Measurements from ENCODE around the gene RAPGEF2. TPM values are rescaled to one million over a fixed set of nuclear protein-coding genes. Genes with fewer than 3 reads are reported as not detected.

RAPGEF2 gene
- total RNA-seq, 1 donor from 2014 or later = 56.4 TPM

GRCh38 chr4:159131564-159131963, 28.7 kb downstream of the RAPGEF2 start:
- no peak for DNase-seq (ENCODE audit: low spot score)

GRCh38 chr4:159134429-159134828, 31.6 kb downstream of the RAPGEF2 start:
- DNase-seq (ENCODE audit: low spot score) = no peak

GRCh38 chr4:159137176-159137575, 34.3 kb downstream of the RAPGEF2 start:
- no peak for DNase-seq (ENCODE audit: low spot score)

- DNase-seq (ENCODE audit: low spot score) = no peak
These were observed 35.6 kb downstream of the RAPGEF2 start for GRCh38 chr4:159138436-159138835.

- DNase-seq (ENCODE audit: low spot score) = no peak
These were observed 38.3 kb downstream of the RAPGEF2 start for GRCh38 chr4:159141193-159141592.

GRCh38 chr4:159142241-159142640, 39.4 kb downstream of the RAPGEF2 start:
- no peak for DNase-seq (ENCODE audit: low spot score)

- DNase-seq (ENCODE audit: low spot score) = no peak
These were observed 40.0 kb downstream of the RAPGEF2 start for GRCh38 chr4:159142681-159143384.

GRCh38 chr4:159143687-159144086, 40.8 kb downstream of the RAPGEF2 start:
- DNase-seq (ENCODE audit: low spot score) = no peak

- no peak for DNase-seq (ENCODE audit: low spot score)
These were observed 41.3 kb downstream of the RAPGEF2 start for GRCh38 chr4:159144112-159144694.

GRCh38 chr4:159145318-159145991, 42.6 kb downstream of the RAPGEF2 start:
- DNase-seq (ENCODE audit: low spot score) = no peak

- DNase-seq (ENCODE audit: low spot score) = no peak
These were observed 43.1 kb downstream of the RAPGEF2 start for GRCh38 chr4:159145992-159146330.

GRCh38 chr4:159146488-159146887, 43.6 kb downstream of the RAPGEF2 start:
- no peak for DNase-seq (ENCODE audit: low spot score)

- DNase-seq (ENCODE audit: low spot score) = no peak
These were observed 45.6 kb downstream of the RAPGEF2 start for GRCh38 chr4:159148441-159148840.

GRCh38 chr4:159149666-159150065, 46.8 kb downstream of the RAPGEF2 start:
- DNase-seq (ENCODE audit: low spot score) = no peak

- no peak for DNase-seq (ENCODE audit: low spot score)
These were observed 47.5 kb downstream of the RAPGEF2 start for GRCh38 chr4:159150396-159150795.

- DNase-seq (ENCODE audit: low spot score) = no peak
These were observed 48.0 kb downstream of the RAPGEF2 start for GRCh38 chr4:159150821-159151390.

- DNase-seq (ENCODE audit: low spot score) = no peak
These were observed 48.8 kb downstream of the RAPGEF2 start for GRCh38 chr4:159151689-159152088.

- no peak for DNase-seq (ENCODE audit: low spot score)
These were observed 49.3 kb downstream of the RAPGEF2 start for GRCh38 chr4:159152181-159152580.

GRCh38 chr4:159153669-159154068, 50.8 kb downstream of the RAPGEF2 start:
- DNase-seq (ENCODE audit: low spot score) = no peak

- no peak for DNase-seq (ENCODE audit: low spot score)
These were observed 52.2 kb downstream of the RAPGEF2 start for GRCh38 chr4:159155119-159155518.

- DNase-seq (ENCODE audit: low spot score) = no peak
These were observed 55.3 kb downstream of the RAPGEF2 start for GRCh38 chr4:159158083-159158617.

- no peak for DNase-seq (ENCODE audit: low spot score)
These were observed 56.1 kb downstream of the RAPGEF2 start for GRCh38 chr4:159158985-159159384.

- DNase-seq (ENCODE audit: low spot score) = no peak
These were observed 56.7 kb downstream of the RAPGEF2 start for GRCh38 chr4:159159611-159160010.

All from ureter (tissue), 1 donor.